ENCODE results near the gene HERPUD2.

DNA sequence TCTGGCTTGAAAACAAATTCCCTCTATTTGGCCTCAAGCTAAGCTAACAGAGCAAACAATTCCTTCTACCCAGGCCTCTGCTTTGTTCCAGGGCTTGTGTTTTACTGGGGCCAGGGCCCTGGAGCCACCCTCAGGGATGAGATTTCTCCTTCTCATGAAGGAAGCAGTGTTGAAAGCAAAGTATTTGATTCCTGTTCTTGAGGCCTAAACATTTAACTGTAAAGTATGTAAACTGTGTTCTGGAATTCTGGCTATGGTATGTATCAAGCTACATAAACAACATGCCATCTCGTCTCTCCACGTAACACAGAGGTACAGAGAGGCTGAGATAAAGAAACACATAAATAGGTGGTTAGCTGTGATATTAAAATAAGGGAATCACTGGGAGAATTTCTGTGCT lies 81.8 kb downstream of the HERPUD2 start:
- TF ChIP-seq, protein P1, sequence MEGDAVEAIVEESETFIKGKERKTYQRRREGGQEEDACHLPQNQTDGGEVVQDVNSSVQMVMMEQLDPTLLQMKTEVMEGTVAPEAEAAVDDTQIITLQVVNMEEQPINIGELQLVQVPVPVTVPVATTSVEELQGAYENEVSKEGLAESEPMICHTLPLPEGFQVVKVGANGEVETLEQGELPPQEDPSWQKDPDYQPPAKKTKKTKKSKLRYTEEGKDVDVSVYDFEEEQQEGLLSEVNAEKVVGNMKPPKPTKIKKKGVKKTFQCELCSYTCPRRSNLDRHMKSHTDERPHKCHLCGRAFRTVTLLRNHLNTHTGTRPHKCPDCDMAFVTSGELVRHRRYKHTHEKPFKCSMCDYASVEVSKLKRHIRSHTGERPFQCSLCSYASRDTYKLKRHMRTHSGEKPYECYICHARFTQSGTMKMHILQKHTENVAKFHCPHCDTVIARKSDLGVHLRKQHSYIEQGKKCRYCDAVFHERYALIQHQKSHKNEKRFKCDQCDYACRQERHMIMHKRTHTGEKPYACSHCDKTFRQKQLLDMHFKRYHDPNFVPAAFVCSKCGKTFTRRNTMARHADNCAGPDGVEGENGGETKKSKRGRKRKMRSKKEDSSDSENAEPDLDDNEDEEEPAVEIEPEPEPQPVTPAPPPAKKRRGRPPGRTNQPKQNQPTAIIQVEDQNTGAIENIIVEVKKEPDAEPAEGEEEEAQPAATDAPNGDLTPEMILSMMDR (IDR thresholded peaks at IDR 0.05), result no peak
- TF ChIP-seq POLR2A (IDR thresholded peaks at IDR 0.05), result no peak
